ENCODE results near the gene FADS6.

Gene FADS6

DNA sequence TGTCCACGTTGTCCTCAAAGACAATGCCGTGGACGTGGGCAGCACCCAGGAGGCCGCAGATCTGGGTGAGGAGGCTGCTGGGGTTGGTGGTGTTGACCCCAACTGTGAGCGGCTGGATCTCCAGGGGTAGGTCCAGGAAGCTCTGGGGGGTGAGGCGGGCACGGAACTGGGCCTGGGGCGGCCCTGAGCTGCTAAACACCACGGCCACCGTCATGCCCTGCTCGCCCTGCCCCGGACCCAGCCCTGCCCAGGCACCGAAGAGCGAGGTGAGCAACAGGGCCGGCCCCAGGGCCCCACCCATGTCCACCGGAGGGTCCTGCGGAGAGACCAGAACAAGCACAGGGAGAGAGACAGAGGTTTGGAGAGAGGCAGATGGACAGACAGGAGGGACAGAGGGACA lies 38.6 kb downstream of the FADS6 start:
- Mint-ChIP-seq H3K27me3 (peaks cover 95% of the 10 kb centered on the region), H3K27ac (no peak overlapping the region), H3K4me3 (no peak overlapping the region), H3K9me3 (no peaks in the 10 kb centered on the region), H3K4me1 (peaks cover 18% of the 10 kb centered on the region), H3K36me3 (no peaks in the 10 kb centered on the region)
- CTCF ChIA-PET, result interaction anchor here (1.4 to 13.6 kb wide), 3 partner anchors 7 to 63 kb away, joined by 3 to 184 read pairs (median 5); no protein-coding TSS in a partner anchor
- DNase-seq, result no peak

DNA sequence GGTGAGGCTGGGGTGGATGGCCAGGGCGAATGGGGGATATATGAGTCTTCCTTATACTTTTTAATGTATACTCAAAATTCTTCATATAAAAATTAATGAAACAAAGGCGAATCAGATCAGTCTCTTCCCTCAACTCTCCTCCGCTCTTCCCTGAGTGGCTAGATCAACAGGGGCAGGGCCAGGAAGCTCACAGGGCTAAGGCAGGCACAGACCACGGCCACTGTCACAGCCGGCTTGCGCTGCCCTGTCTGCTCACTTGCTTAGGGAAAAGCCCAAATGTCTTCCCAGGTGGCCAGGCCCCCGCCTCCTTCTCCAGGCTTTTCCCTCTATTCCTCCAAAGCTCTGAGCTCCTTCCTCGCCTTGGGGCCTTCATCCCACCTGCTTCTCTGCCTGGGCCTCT lies 39.8 kb downstream of the FADS6 start:
- CTCF ChIA-PET, result interaction anchor here (0.9 to 1.6 kb wide), 3 partner anchors 9 to 63 kb away, joined by 3 to 5 read pairs (median 3); no protein-coding TSS in a partner anchor
- Mint-ChIP-seq H3K36me3 (no peaks in the 10 kb centered on the region), H3K27me3 (peaks cover 95% of the 10 kb centered on the region), H3K4me1 (peaks cover 12% of the 10 kb centered on the region), H3K9me3 (no peaks in the 10 kb centered on the region), H3K4me3 (no peak overlapping the region), H3K27ac (no peak overlapping the region)
- no peak for DNase-seq

- no peaks in the 10 kb centered on the region for H3K9me3 Mint-ChIP-seq
- H3K36me3 Mint-ChIP-seq, result no peaks in the 10 kb centered on the region
- CTCF ChIA-PET, result interaction anchor here (0.9 to 1.5 kb wide), 3 partner anchors 9 to 106 kb away, joined by 3 to 8 read pairs (median 3); no protein-coding TSS in a partner anchor
- no peak overlapping the region for H3K27ac Mint-ChIP-seq
- peaks cover 12% of the 10 kb centered on the region for H3K4me1 Mint-ChIP-seq
- no peak for DNase-seq
- peaks cover 90% of the 10 kb centered on the region for H3K27me3 Mint-ChIP-seq
- H3K4me3 Mint-ChIP-seq, result peak overlapping the region; percentile 66
Measured at GRCh38 chr17:74853048-74853397, 40.4 kb downstream of the FADS6 start.

GRCh38 chr17:74852237-74853047 lies 41.0 kb downstream of the FADS6 start:
- Mint-ChIP-seq H3K4me3 (peak overlapping the region; percentile 66), H3K27me3 (peaks cover 84% of the 10 kb centered on the region), H3K27ac (no peak overlapping the region), H3K9me3 (no peaks in the 10 kb centered on the region), H3K36me3 (no peaks in the 10 kb centered on the region), H3K4me1 (peaks cover 12% of the 10 kb centered on the region)
- CTCF ChIA-PET, result interaction anchor here (0.6 to 1.5 kb wide), 5 partner anchors 10 to 398 kb away, joined by 3 to 8 read pairs (median 3); no protein-coding TSS in a partner anchor
- DNase-seq, result peak; percentile 80

- peaks cover 12% of the 10 kb centered on the region for H3K4me1 Mint-ChIP-seq
- peaks cover 77% of the 10 kb centered on the region for H3K27me3 Mint-ChIP-seq
- H3K9me3 Mint-ChIP-seq, result no peaks in the 10 kb centered on the region
- no peaks in the 10 kb centered on the region for H3K36me3 Mint-ChIP-seq
- no peak for DNase-seq
- CTCF ChIA-PET, result interaction anchor here (0.6 to 1.5 kb wide), 4 partner anchors 10 to 397 kb away, joined by 3 to 8 read pairs (median 3); no protein-coding TSS in a partner anchor
- no peak overlapping the region for H3K4me3 Mint-ChIP-seq
- no peak overlapping the region for H3K27ac Mint-ChIP-seq
Measured at GRCh38 chr17:74851612-74852236, 41.7 kb downstream of the FADS6 start.

DNA sequence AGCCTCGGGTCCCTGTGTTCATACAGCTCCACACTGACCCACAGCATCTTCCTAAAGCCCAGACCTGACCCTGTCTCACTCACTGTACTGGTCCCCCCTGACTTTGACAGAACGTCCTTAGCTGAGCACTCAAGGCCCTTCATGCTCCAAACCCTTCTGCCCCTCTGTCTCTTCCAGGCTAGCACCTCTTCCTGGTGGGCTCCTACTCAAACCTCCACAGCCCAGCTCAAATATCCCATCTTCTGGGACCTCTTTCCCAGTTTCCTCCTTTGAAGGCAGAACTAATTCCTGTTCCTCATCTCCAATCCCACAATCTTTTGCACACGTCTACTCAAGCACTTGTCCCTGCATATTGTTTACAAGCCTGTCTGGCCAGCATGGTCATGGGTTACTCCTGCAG lies 42.5 kb downstream of the FADS6 start:
- CTCF ChIA-PET, result interaction anchor here (0.9 to 1.2 kb wide), 2 partner anchors 11 to 60 kb away, joined by 4 read pairs; no protein-coding TSS in a partner anchor
- Mint-ChIP-seq H3K36me3 (no peaks in the 10 kb centered on the region), H3K4me1 (peaks cover 12% of the 10 kb centered on the region), H3K27me3 (peaks cover 69% of the 10 kb centered on the region), H3K9me3 (no peaks in the 10 kb centered on the region), H3K27ac (no peak overlapping the region), H3K4me3 (no peak overlapping the region)
- DNase-seq, result no peak

- Mint-ChIP-seq H3K27me3 (peaks cover 66% of the 10 kb centered on the region), H3K4me3 (no peak overlapping the region), H3K27ac (no peak overlapping the region), H3K9me3 (no peaks in the 10 kb centered on the region), H3K4me1 (peaks cover 12% of the 10 kb centered on the region), H3K36me3 (no peaks in the 10 kb centered on the region)
- no peak for DNase-seq
- CTCF ChIA-PET, result interaction anchor here (0.9 to 1.2 kb wide), 3 partner anchors 10 to 59 kb away, joined by 3 to 4 read pairs (median 4); no protein-coding TSS in a partner anchor
Measured at GRCh38 chr17:74850310-74850709, 43.1 kb downstream of the FADS6 start.

DNA sequence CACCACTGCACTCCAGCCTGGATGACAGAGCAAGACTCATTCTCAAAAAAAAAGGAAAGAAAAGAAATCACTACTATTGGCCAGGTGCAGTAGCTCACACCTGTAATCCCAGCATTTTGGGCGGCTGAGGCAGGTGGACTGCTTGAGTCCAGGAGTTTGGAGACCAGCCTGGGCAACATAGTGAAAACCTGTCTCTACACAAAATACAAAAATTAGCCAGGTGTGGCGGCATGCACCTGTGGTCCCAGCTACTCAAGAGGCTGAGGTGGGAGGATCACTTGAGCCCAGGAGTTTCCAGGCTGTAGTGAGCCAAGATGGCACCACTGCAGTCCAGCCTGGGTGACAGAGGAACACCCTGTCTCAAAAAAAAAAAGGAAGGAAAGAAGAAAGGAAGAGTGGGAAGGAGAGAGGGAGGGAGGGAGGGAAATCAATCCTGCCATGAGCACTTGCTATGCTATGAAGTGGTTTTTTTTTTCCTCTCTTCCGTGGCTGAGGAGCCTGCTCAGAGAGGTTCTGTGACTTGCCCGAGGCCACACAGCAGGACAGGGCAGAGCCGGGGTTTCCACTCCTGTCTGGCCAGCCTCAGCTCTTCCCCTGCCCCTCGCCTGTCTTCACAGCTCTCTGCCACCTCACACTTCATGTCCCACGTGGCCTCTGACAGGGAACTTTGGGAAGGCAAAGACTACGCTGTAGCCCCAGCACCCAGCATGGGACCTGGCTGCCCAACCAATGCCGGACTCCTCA lies 44.6 kb downstream of the FADS6 start:
- Mint-ChIP-seq H3K27ac (no peak overlapping the region), H3K4me1 (peaks cover 10% of the 10 kb centered on the region), H3K4me3 (no peak overlapping the region), H3K9me3 (no peaks in the 10 kb centered on the region), H3K36me3 (no peaks in the 10 kb centered on the region), H3K27me3 (peaks cover 58% of the 10 kb centered on the region)
- DNase-seq, result no peak
- CTCF ChIA-PET, result interaction anchor here (1.4 to 1.9 kb wide), 2 partner anchors 15 to 58 kb away, joined by 3 to 4 read pairs; no protein-coding TSS in a partner anchor

DNA sequence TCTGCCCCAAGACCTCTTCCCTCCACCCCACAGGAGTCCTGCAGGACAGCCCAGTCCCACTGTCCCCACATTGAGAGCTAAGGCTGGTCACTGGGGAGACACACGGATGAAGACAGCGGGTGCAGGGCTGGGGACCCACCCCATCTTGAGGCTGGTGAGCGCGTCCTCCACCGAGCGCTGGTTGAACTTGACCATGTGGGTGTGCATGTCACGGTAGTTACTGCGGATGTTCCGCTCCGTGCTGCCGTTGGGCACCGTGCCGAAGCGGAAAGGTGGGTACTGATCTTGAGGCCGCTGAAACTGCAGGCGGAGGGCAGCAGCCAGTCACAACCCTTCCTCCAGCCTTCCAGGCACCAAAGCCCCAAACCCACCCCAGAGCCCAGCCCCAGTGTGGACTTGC lies 46.8 kb downstream of the FADS6 start:
- H3K9me3 Mint-ChIP-seq, result no peaks in the 10 kb centered on the region
- H3K27ac Mint-ChIP-seq, result no peak overlapping the region
- H3K36me3 Mint-ChIP-seq, result peaks cover 2% of the 10 kb centered on the region
- CTCF ChIA-PET, result no interaction called here
- no peak for DNase-seq
- H3K4me1 Mint-ChIP-seq, result peaks cover 4% of the 10 kb centered on the region
- no peak overlapping the region for H3K4me3 Mint-ChIP-seq
- peaks cover 60% of the 10 kb centered on the region for H3K27me3 Mint-ChIP-seq

GRCh38 chr17:74843352-74843627 lies 50.1 kb downstream of the FADS6 start:
- H3K4me1 Mint-ChIP-seq, result peaks cover 13% of the 10 kb centered on the region
- DNase-seq, result no peak
- H3K27me3 Mint-ChIP-seq, result peaks cover 44% of the 10 kb centered on the region
- H3K4me3 Mint-ChIP-seq, result no peak overlapping the region
- CTCF ChIA-PET, result interaction anchor here (0.9 to 3.3 kb wide), 6 partner anchors 11 to 107 kb away, joined by 3 to 22 read pairs (median 5); no protein-coding TSS in a partner anchor
- H3K9me3 Mint-ChIP-seq, result no peaks in the 10 kb centered on the region
- H3K36me3 Mint-ChIP-seq, result peaks cover 2% of the 10 kb centered on the region
- H3K27ac Mint-ChIP-seq, result no peak overlapping the region

- CTCF ChIA-PET, result interaction anchor here (0.9 to 3.3 kb wide), 6 partner anchors 11 to 106 kb away, joined by 3 to 22 read pairs (median 5); no protein-coding TSS in a partner anchor
- Mint-ChIP-seq H3K4me3 (no peak overlapping the region), H3K4me1 (peaks cover 13% of the 10 kb centered on the region), H3K36me3 (peaks cover 2% of the 10 kb centered on the region), H3K9me3 (no peaks in the 10 kb centered on the region), H3K27ac (no peak overlapping the region), H3K27me3 (peaks cover 44% of the 10 kb centered on the region)
- no peak for DNase-seq
Measured at GRCh38 chr17:74842599-74843351, 50.7 kb downstream of the FADS6 start.

- no peak overlapping the region for H3K27ac Mint-ChIP-seq
- H3K27me3 Mint-ChIP-seq, result peaks cover 44% of the 10 kb centered on the region
- H3K4me3 Mint-ChIP-seq, result no peak overlapping the region
- DNase-seq, result no peak
- CTCF ChIA-PET, result interaction anchor here (0.9 to 3.3 kb wide), 6 partner anchors 12 to 51 kb away, joined by 4 to 22 read pairs (median 6); no protein-coding TSS in a partner anchor
- H3K4me1 Mint-ChIP-seq, result peaks cover 13% of the 10 kb centered on the region
- H3K9me3 Mint-ChIP-seq, result no peaks in the 10 kb centered on the region
- peaks cover 2% of the 10 kb centered on the region for H3K36me3 Mint-ChIP-seq
Measured at GRCh38 chr17:74842146-74842598, 51.3 kb downstream of the FADS6 start.

GRCh38 chr17:74840989-74841666 lies 52.3 kb downstream of the FADS6 start:
- peaks cover 13% of the 10 kb centered on the region for H3K4me1 Mint-ChIP-seq
- peaks cover 44% of the 10 kb centered on the region for H3K27me3 Mint-ChIP-seq
- no peak overlapping the region for H3K27ac Mint-ChIP-seq
- no peak for DNase-seq
- peaks cover 2% of the 10 kb centered on the region for H3K36me3 Mint-ChIP-seq
- CTCF ChIA-PET, result interaction anchor here (1.4 to 2.7 kb wide), 4 partner anchors 21 to 81 kb away, joined by 4 to 10 read pairs (median 7); no protein-coding TSS in a partner anchor
- no peak overlapping the region for H3K4me3 Mint-ChIP-seq
- H3K9me3 Mint-ChIP-seq, result no peaks in the 10 kb centered on the region
